ENCODE results near the gene GPSM1. TPM values are rescaled to one million over a fixed set of nuclear protein-coding genes. Genes with fewer than 3 reads are reported as not detected.

GPSM1 gene
- total and polyA plus RNA-seq, 9 of the 15 experiments (the other 6 are each of a cell fraction or from before 2014, with no cell fraction given), result 0.04 to 14.2 (median 3.1) TPM

- TF ChIP-seq PBX2 (CRISPR knock-in tag; IDR thresholded peaks at IDR 0.05; ENCODE audit: low read depth), result no peak
- TF ChIP-seq PBX2 (tag; conservative IDR thresholded peaks at IDR 0.05; ENCODE audit: low read depth), result peak; percentile 81
- no peak for TF ChIP-seq SMAD1 (IDR thresholded peaks at IDR 0.05; ENCODE audit: low read depth, low read length, partially characterized antibody)
- TF ChIP-seq HOXB6 (CRISPR knock-in tag; IDR thresholded peaks at IDR 0.05; ENCODE audit: borderline replicate concordance), result no peak
- no peak for TF ChIP-seq XRCC4 (IDR thresholded peaks at IDR 0.05; ENCODE audit: extremely low read depth, insufficient read depth, insufficient read length)
- TF ChIP-seq LCOR (CRISPR knock-in tag; IDR thresholded peaks at IDR 0.05), result no peak
- no peak for TF ChIP-seq NR2C1 (IDR thresholded peaks at IDR 0.05)
- TF ChIP-seq NR2C1 (tag; IDR thresholded peaks at IDR 0.05), result 0 out of 2 replicates have a peak, but pooled peaks have one; percentile 23
- TF ChIP-seq NR2C2 (CRISPR knock-in tag; IDR thresholded peaks at IDR 0.05), result no peak
- peak; percentile 69 for TF ChIP-seq NR2C2 (tag; IDR thresholded peaks at IDR 0.05)
- TF ChIP-seq PKNOX1 (IDR thresholded peaks at IDR 0.05), result peak; percentile 40; the same call in 1 of the 2 replicates
- TF ChIP-seq SAFB (IDR thresholded peaks at IDR 0.05; ENCODE audit: borderline replicate concordance, low read depth, low read length), result 0 out of 2 replicates have a peak, but pooled peaks have one; percentile 15
- no peak for TF ChIP-seq C11orf30 (IDR thresholded peaks at IDR 0.05; ENCODE audit: low read depth)
- TF ChIP-seq HEY1 (CRISPR knock-in tag; IDR thresholded peaks at IDR 0.05; ENCODE audit: borderline replicate concordance), result no peak
- TF ChIP-seq ZNF316 (IDR thresholded peaks at IDR 0.05), result peak; percentile 39; the same call in 1 of the 2 replicates
- TF ChIP-seq EP400 (IDR thresholded peaks at IDR 0.05), result no peak
- TF ChIP-seq CREB1 (IDR thresholded peaks at IDR 0.05), result no peak
- TF ChIP-seq CREB1 (CRISPR knock-in tag; IDR thresholded peaks at IDR 0.05), result no peak
- no peak for TF ChIP-seq BCL6 (CRISPR knock-in tag; IDR thresholded peaks at IDR 0.05)
These were observed 31.6 kb upstream of the GPSM1 start (continued) for GRCh38 chr9:136295542-136296433.

All from K562 (cell line).